NCI-H2227 treated with DMSO at 0.1 percent for 48 hours (cell line): ENCODE results near the gene IRF1.

ENCODE experiments used
- DNase-seq: peaks from one replicate; lab custom pipeline; 2025; lab: John Stamatoyannopoulos, UW

The IRF1 gene

GRCh38 chr5:132461569-132462070 lies 29.0 kb downstream of the IRF1 start:
- no peak for DNase-seq

GRCh38 chr5:132460846-132461568 lies 29.6 kb downstream of the IRF1 start:
- no peak for DNase-seq

- DNase-seq, result no peak
These were observed 30.4 kb downstream of the IRF1 start for GRCh38 chr5:132459983-132460838.

GRCh38 chr5:132459031-132459982 lies 31.3 kb downstream of the IRF1 start:
- DNase-seq, result no peak

GRCh38 chr5:132458651-132459030 lies 31.9 kb downstream of the IRF1 start:
- no peak for DNase-seq

GRCh38 chr5:132458226-132458560 lies 32.4 kb downstream of the IRF1 start:
- no peak for DNase-seq

- DNase-seq, result no peak
These were observed 33.0 kb downstream of the IRF1 start for GRCh38 chr5:132457371-132458225.

GRCh38 chr5:132456987-132457361 lies 33.6 kb downstream of the IRF1 start:
- no peak for DNase-seq

GRCh38 chr5:132456296-132456986 lies 34.1 kb downstream of the IRF1 start:
- DNase-seq, result no peak

GRCh38 chr5:132455614-132456115 lies 34.9 kb downstream of the IRF1 start:
- no peak for DNase-seq

- no peak for DNase-seq
These were observed 36.2 kb downstream of the IRF1 start for GRCh38 chr5:132454361-132454760.

- no peak for DNase-seq
These were observed 39.2 kb downstream of the IRF1 start for GRCh38 chr5:132451387-132451786.

- DNase-seq, result no peak
These were observed 41.5 kb downstream of the IRF1 start for GRCh38 chr5:132449060-132449459.

GRCh38 chr5:132447196-132447595 lies 43.4 kb downstream of the IRF1 start:
- no peak for DNase-seq

GRCh38 chr5:132446621-132447020 lies 44.0 kb downstream of the IRF1 start:
- DNase-seq, result no peak

- no peak for DNase-seq
These were observed 44.6 kb downstream of the IRF1 start for GRCh38 chr5:132445930-132446329.

GRCh38 chr5:132445640-132445923 lies 45.0 kb downstream of the IRF1 start:
- no peak for DNase-seq

GRCh38 chr5:132444841-132445639 lies 45.5 kb downstream of the IRF1 start:
- DNase-seq, result no peak

GRCh38 chr5:132444061-132444460 lies 46.5 kb downstream of the IRF1 start:
- DNase-seq, result no peak
